DOHH2 (cell line): Measurements from ENCODE around the gene TEX9.

Experiments
- CTCF ChIP-seq: fragments of 200-600 bp; sonication (generic); IDR thresholded peaks from one replicate; pipeline ENCODE4 v1.5.1; 2014; ENCODE audit warnings: antibody characterized with exemption, mild to moderate bottlenecking, low read depth, low read length; ENCODE audit not compliant: poor library complexity, severe bottlenecking
- EZH2phosphoT487 ChIP-seq: fragments of 200-600 bp; sonication (generic); IDR thresholded peaks from 2 replicates; pipeline ENCODE4 v1.6.1; 2017; ENCODE audit warnings: borderline replicate concordance, mild to moderate bottlenecking, antibody characterized with exemption, low read length, moderate library complexity, mixed read lengths

GRCh38 chr15:56411122-56411749 is 46.0 kb downstream of the TEX9 start:
- TF ChIP-seq CTCF, result no peak
- TF ChIP-seq EZH2phosphoT487, result no peak
